Stimulated activated CD4-positive, alpha-beta T cell treated with anti-CD3 and anti-CD28 coated beads, Interleukin-12 subunit alpha, Interleukin-12 subunit beta, amount 100 ng/mL, for 48 hours (primary cell): Measurements from ENCODE around the gene SPOCK1.
A peak's percentile ranks its signal among the peaks of the same experiment; 100 is the strongest.

Experiments used
- DNase-seq, 3 donors: peaks; one replicate each; pipeline ENCODE4 v3.0.0-alpha.2; 2020; ENCODE audit warnings: low read depth in 2 of 3, low spot score in 1 of 3

The SPOCK1 gene

GRCh38 chr5:137084016-137084415 lies 415.1 kb downstream of the SPOCK1 start:
- no peak for DNase-seq

- no peak for DNase-seq
Measured at GRCh38 chr5:137082951-137083350, 416.2 kb downstream of the SPOCK1 start.

- no peak for DNase-seq
Measured at GRCh38 chr5:137078171-137078665, 420.9 kb downstream of the SPOCK1 start.

GRCh38 chr5:137075163-137075970 lies 423.8 kb downstream of the SPOCK1 start:
- DNase-seq = peak in 2 of 3 donors; percentile 5

- no peak for DNase-seq
Measured at GRCh38 chr5:137073189-137073588, 425.9 kb downstream of the SPOCK1 start.

- DNase-seq = no peak
Measured at GRCh38 chr5:137072361-137073115, 426.6 kb downstream of the SPOCK1 start.

GRCh38 chr5:137071931-137072330 lies 427.2 kb downstream of the SPOCK1 start:
- no peak for DNase-seq

- DNase-seq = no peak
Measured at GRCh38 chr5:137071526-137071925, 427.6 kb downstream of the SPOCK1 start.

GRCh38 chr5:137070521-137070920 lies 428.6 kb downstream of the SPOCK1 start:
- no peak for DNase-seq

- DNase-seq = no peak
Measured at GRCh38 chr5:137069358-137069757, 429.8 kb downstream of the SPOCK1 start.

- DNase-seq = no peak
Measured at GRCh38 chr5:137061382-137061781, 437.7 kb downstream of the SPOCK1 start.

GRCh38 chr5:137058089-137058488 lies 441.0 kb downstream of the SPOCK1 start:
- no peak for DNase-seq

GRCh38 chr5:137056676-137057075 lies 442.4 kb downstream of the SPOCK1 start:
- DNase-seq = no peak

- no peak for DNase-seq
Measured at GRCh38 chr5:137055271-137055872, 443.8 kb downstream of the SPOCK1 start.

- no peak for DNase-seq
Measured at GRCh38 chr5:137054792-137055191, 444.3 kb downstream of the SPOCK1 start.

GRCh38 chr5:137054335-137054734 lies 444.8 kb downstream of the SPOCK1 start:
- no peak for DNase-seq

- DNase-seq = no peak
Measured at GRCh38 chr5:137051161-137051560, 448.0 kb downstream of the SPOCK1 start.

GRCh38 chr5:137040641-137041340 lies 458.3 kb downstream of the SPOCK1 start:
- no peak for DNase-seq

- DNase-seq = no peak
Measured at GRCh38 chr5:137040024-137040423, 459.1 kb downstream of the SPOCK1 start.

GRCh38 chr5:137037848-137038247 lies 461.3 kb downstream of the SPOCK1 start:
- DNase-seq = no peak

- no peak for DNase-seq
Measured at GRCh38 chr5:137036640-137037039, 462.5 kb downstream of the SPOCK1 start.
